HepG2 (cell line): Measurements from ENCODE around the gene TNXB. TPM values are rescaled to one million over a fixed set of nuclear protein-coding genes. Genes with fewer than 3 reads are reported as not detected.
"Not testable (repeated sequence)": the region's sequence is repeated elsewhere in the genome, so short reads cannot be mapped to it uniquely, and the experiment has no call there.

ENCODE experiments used
- ATAC-seq: fragments of 200-7000 bp; cut with Tn5 transposase; 3 replicates; pipeline ENCODE4 v1.9.1; 2020; ENCODE audit warnings: mild to moderate bottlenecking, moderate library complexity
- BruUV-seq: library from RNA; stranded (reverse); fragments of 400-500 nt; replicated peaks from 2 replicates; lab custom pipeline; 2021; lab: Mats Ljungman, UMichigan
- CTCF ChIA-PET: fragments of 300-600 bp; formaldehyde crosslinking; extraction: SDS; loops from one replicate; lab custom pipeline; 2021; ENCODE audit warnings: low total read pairs, inconsistent platforms, low intra/inter-chr PET ratio; lab: Yijun Ruan, JAX
- POLR2A ChIA-PET: fragments of 350-600 bp; sonication (Branson Sonifier 250); formaldehyde crosslinking; loops from one replicate; lab custom pipeline; 2020; ENCODE audit warnings: antibody characterized with exemption, inconsistent platforms; lab: Yijun Ruan, JAX
- DNase-seq: peaks from one replicate; pipeline ENCODE4 v3.0.0-alpha.2; 2015; ENCODE audit warnings: low spot score
- FAIRE-seq: peaks from 3 replicates; lab custom pipeline; 2011; peaks lifted over from hg19 to GRCh38; lab: Jason Lieb, UNC
- H2AFZ ChIP-seq: one replicate; pipeline ENCODE4 v1.6.1; 2011; ENCODE audit warnings: low read length, inconsistent platforms
- H3K27ac ChIP-seq: fragments of 300-600 bp; 3 replicates; pipeline ENCODE4 v1.8.0; 2011; ENCODE audit warnings: mixed run types, mild to moderate bottlenecking, mixed read lengths, low read length, inconsistent platforms; ENCODE audit not compliant: insufficient read depth; ENCODE audit errors: extremely low read length
- H3K27me3 ChIP-seq, 2 experiments: fragments of 200-600 bp in 1 of 2; 2 replicates in 1 of 2; 3 replicates in 1 of 2; pipeline versions ENCODE4 v1.6.0 to v1.8.0; 2011; ENCODE audit warnings: low read length in 2 of 2, mild to moderate bottlenecking in 2 of 2, moderate library complexity in 2 of 2, inconsistent platforms in 1 of 2; ENCODE audit not compliant: insufficient read depth in 2 of 2, control insufficient read depth in 1 of 2
- H3K36me3 ChIP-seq, 2 experiments: fragments of 200-600 bp in 1 of 2; replicated peaks in 1 of 2; 2 replicates in 1 of 2; 3 replicates in 1 of 2; pipeline versions ENCODE4 v1.5.1 to v1.8.0; 2011; ENCODE audit warnings: low read length in 2 of 2, inconsistent platforms in 1 of 2; ENCODE audit not compliant: insufficient read depth in 2 of 2, control insufficient read depth in 1 of 2
- H3K4me1 ChIP-seq: 2 replicates; pipeline ENCODE4 v1.5.1; 2012; ENCODE audit warnings: low read length, inconsistent platforms; ENCODE audit not compliant: insufficient read depth
- H3K4me2 ChIP-seq: 2 replicates; pipeline ENCODE4 v1.6.0; 2011; ENCODE audit warnings: low read depth, low read length, inconsistent platforms
- H3K4me3 ChIP-seq, 3 experiments: fragments of 200-600 bp in 1 of 3; sonication (generic), shearing (Covaris generic) in 1 of 3; replicated peaks in 1 of 3; 2 replicates each; pipeline ENCODE4 v1.5.1; 2011 to 2016; ENCODE audit warnings: low read length in 3 of 3, inconsistent platforms in 2 of 3, low read depth in 2 of 3, mild to moderate bottlenecking in 2 of 3, control low read depth in 1 of 3, mixed read lengths in 1 of 3; ENCODE audit not compliant: insufficient read depth in 1 of 3
- H3K79me2 ChIP-seq: one replicate; pipeline ENCODE4 v1.6.1; 2011; ENCODE audit warnings: low read length, inconsistent platforms; ENCODE audit not compliant: insufficient read depth
- H3K9ac ChIP-seq: 2 replicates; pipeline ENCODE4 v1.6.0; 2011; ENCODE audit warnings: mild to moderate bottlenecking, low read depth, low read length, inconsistent platforms; ENCODE audit not compliant: insufficient read depth
- H3K9me3 ChIP-seq: 2 replicates; pipeline ENCODE4 v1.5.1; 2012; ENCODE audit warnings: mild to moderate bottlenecking, low read length
- H4K20me1 ChIP-seq: 2 replicates; pipeline ENCODE4 v1.6.0; 2011; ENCODE audit warnings: inconsistent platforms, mild to moderate bottlenecking, low read length, moderate library complexity; ENCODE audit not compliant: insufficient read depth
- ETV5 ChIP-seq: IDR thresholded peaks from 2 replicates; pipeline ENCODE4 v1.6.1; 2018; ENCODE audit warnings: missing biosample characterization, missing genetic modification reagents, inconsistent platforms, borderline replicate concordance
- WGBS: methylation state at CpG from one replicate; pipeline ENCODE4 v1.1.6; 2017; ENCODE audit warnings: low lambda C conversion rate; 5-methylcytosine and 5-hydroxymethylcytosine counted together
- in situ Hi-C: cut with HindIII; loops from 2 replicates; pipeline ENCODE4 v1.10.0; 2017; ENCODE audit warnings: low pct_unique_long_range_greater_than_20kb; ENCODE audit not compliant: extremely low pct_ligation_motif_present
- intact Hi-C: fragments of 100-400 bp; cut with micrococcal nuclease; formaldehyde crosslinking; loops from one replicate; pipeline ENCODE4 v1.10.0; 2022; ENCODE audit not compliant: unreplicated experiment
- polyA plus RNA-seq, 8 experiments: library from polyadenylated mRNA; depleted of rRNA in 3 of 8; stranded (reverse) in 7 of 8; unstranded in 1 of 8; fragments of >200 nt; fragmentation: Illumina TruSeq in 4 of 8; extraction: Trizol in 4 of 8; gene quantifications; 2 replicates each; pipeline versions ENCODE4 v1.2.1 to v1.2.3, GENCODE V29; 2011 to 2016; ENCODE audit warnings: low read depth in 4 of 8, missing spikeins in 1 of 8, mixed read lengths in 1 of 8; ENCODE audit not compliant: insufficient read depth in 1 of 8
- total RNA-seq, 5 experiments: library from RNA; depleted of rRNA; stranded (reverse); fragments of >200 nt; fragmentation: Illumina TruSeq; extraction: Trizol; gene quantifications; 2 replicates each; pipeline ENCODE4 v1.2.3, GENCODE V29; 2016; ENCODE audit warnings: low read depth in 1 of 5

TNXB gene
- total and polyA plus RNA-seq, 2 of the 13 experiments (the other 11 are each of a cell fraction or from before 2014, with no cell fraction given) = 1.6 to 2.7 TPM

DNA sequence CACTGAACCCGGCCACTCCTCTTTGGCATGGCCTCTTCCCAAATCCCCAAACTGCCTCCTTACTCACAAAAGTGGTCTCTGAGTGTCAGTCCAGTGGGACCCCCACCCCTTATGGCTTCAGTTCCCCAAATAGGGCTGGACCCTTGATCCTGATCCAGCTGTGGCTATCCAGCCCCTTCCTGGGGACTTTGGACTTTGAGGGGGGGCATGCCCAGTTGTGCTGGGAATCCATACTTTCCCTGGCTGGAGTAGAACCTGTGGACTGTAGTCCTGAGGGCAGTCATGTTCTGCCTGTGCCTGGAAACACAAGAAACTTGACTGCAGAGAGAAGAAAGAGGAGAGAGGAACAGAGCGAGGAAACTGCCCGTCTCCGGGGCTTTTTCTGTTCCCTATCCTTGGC is 104.7 kb downstream of the TNXB start (continued):
- peak; percentile 27; the same call in 1 of the 2 replicates for TF ChIP-seq ETV5 (CRISPR knock-in tag)

DNA sequence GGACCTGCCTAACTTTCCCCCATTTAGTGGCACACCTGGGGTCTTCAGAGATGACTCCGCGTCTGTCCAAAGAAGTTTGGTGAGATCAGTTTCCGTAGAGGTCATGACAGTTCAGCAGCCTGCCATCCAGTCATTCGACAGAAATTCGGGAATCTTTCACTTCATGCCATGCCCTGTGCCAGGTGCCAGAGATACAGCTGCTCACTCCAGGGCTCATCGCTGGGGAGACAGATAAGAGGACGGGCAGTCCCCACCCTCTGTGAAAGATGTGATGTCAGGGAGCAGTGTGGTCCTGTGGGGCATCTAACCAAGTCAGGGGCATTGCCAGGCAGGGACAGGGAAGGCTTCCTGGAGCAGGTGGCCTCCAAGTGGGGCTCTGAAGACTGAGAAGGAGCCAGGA is 105.8 kb downstream of the TNXB start:
- H3K9me3 ChIP-seq, H3K36me3 ChIP-seq, POLR2A ChIA-PET, FAIRE-seq, H3K4me2 ChIP-seq, BruUV-seq, H3K9ac ChIP-seq, H4K20me1 ChIP-seq, H3K79me2 ChIP-seq, CTCF ChIA-PET, H2AFZ ChIP-seq, H3K27me3 ChIP-seq, DNase-seq, intact Hi-C loops, H3K27ac ChIP-seq, in situ Hi-C loops, H3K4me3 ChIP-seq: not testable (repeated sequence)
- H3K4me1 ChIP-seq = peaks cover 31% of the 10 kb centered on the region
- peak; percentile 1 for ATAC-seq
- no CpG with 5 or more reads among the region's 7 CpGs for WGBS

DNA sequence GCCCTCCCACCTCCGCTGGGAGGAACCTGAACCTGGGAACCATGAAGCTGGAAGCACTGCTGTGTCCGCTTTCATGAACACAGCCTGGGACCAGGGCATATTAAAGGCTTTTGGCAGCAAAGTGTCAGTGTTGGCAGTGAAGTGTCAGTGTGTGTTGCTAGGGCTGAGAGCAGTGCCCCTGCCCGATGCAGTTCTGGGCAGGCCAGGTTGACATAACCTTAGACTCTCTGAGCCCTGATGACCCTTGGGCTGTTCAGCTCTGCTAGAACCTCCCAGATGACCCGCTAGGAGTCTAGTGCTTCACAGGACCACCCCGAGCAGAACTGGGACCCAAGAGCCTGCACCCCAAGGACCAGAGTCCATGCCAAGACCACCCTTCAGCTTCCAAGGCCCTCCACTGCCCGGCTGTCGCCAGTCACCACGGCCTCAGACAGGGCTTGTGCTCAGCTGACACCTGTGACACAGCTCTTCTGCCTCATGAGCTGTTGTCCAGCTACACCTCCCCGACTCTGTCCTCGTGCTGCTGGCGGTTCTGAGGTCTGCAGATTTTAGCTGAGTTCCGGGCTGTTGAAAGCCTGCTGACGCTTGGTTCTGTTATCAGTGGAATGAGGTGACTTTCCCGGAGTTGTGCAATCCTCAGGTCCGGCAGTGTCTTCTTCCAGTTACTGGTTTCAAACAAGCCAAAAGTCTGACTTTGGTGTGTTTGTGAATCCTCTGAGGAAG is 106.4 kb downstream of the TNXB start:
- intact Hi-C loops, H3K4me2 ChIP-seq, H3K27me3 ChIP-seq, H3K79me2 ChIP-seq, DNase-seq, H3K27ac ChIP-seq, CTCF ChIA-PET, in situ Hi-C loops, H2AFZ ChIP-seq, H4K20me1 ChIP-seq, BruUV-seq, H3K36me3 ChIP-seq, H3K4me3 ChIP-seq, H3K9ac ChIP-seq, POLR2A ChIA-PET, H3K9me3 ChIP-seq: not testable (repeated sequence)
- peaks cover 31% of the 10 kb centered on the region for H3K4me1 ChIP-seq
- no CpG with 5 or more reads among the region's 15 CpGs for WGBS
- FAIRE-seq (peak; percentile 100), ATAC-seq (peak; percentile 79)

DNA sequence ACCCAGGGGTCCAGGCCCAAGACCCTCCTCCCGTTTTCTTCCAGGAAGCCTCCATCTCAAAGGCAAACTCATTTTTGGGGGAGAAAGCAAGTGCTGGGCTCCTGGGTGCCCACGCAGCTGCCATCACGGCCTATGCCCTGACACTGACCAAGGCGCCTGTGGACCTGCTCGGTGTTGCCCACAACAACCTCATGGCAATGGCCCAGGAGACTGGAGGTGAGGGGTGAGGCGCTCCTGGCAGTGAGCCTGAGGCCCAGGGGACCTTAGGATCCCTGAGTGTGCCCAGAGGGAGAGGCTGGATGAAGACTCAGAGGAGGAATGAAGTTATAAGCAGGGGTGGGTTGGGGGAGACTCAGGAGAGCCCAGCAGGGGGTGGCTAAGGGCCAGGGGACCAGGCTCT is 112.8 kb downstream of the TNXB start:
- H3K27ac ChIP-seq, H2AFZ ChIP-seq, H3K27me3 ChIP-seq, POLR2A ChIA-PET, ATAC-seq, H3K9ac ChIP-seq, H3K79me2 ChIP-seq, CTCF ChIA-PET, H3K4me2 ChIP-seq, H4K20me1 ChIP-seq, BruUV-seq, in situ Hi-C loops, H3K9me3 ChIP-seq, H3K36me3 ChIP-seq, DNase-seq, FAIRE-seq, intact Hi-C loops, H3K4me1 ChIP-seq, H3K4me3 ChIP-seq: not testable (repeated sequence)
- 98% methylated on average over 5 of the region's 6 CpGs for WGBS

DNA sequence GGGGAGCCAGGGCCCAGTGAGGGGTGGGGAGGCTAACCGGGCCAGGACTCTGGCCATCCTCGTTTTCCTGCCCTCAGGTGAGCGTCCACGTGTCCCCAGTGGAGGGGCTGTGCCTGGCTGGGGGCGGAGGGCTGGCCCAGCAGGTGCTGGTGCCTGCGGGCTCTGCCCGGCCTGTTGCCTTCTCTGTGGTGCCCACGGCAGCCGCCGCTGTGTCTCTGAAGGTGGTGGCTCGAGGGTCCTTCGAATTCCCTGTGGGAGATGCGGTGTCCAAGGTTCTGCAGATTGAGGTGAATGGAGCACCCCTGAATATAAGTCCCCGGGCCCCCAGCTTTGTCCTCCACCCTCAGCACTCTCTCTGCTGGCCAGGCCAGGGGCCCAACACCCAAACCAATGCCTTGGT is 114.7 kb downstream of the TNXB start:
- H3K9ac ChIP-seq, H3K4me1 ChIP-seq, FAIRE-seq, BruUV-seq, H3K27ac ChIP-seq, DNase-seq, H3K4me3 ChIP-seq, in situ Hi-C loops, H3K79me2 ChIP-seq, intact Hi-C loops, H3K36me3 ChIP-seq, POLR2A ChIA-PET, ATAC-seq, H3K27me3 ChIP-seq, H4K20me1 ChIP-seq, CTCF ChIA-PET, H3K4me2 ChIP-seq, H3K9me3 ChIP-seq, H2AFZ ChIP-seq: not testable (repeated sequence)
- WGBS = 97% methylated on average over 6 of the region's 14 CpGs
